Activated naive CD8-positive, alpha-beta T cell treated with anti-CD3 and anti-CD28 coated beads, Interleukin-2, amount 10 ng/mL, durations not matched to agents 7 days and 5 days (primary cell): ENCODE data around the gene CDH18. TPM values are rescaled to one million over a fixed set of nuclear protein-coding genes. Genes with fewer than 3 reads are reported as not detected.
"Not testable (repeated sequence)": the region's sequence is repeated elsewhere in the genome, so short reads cannot be mapped to it uniquely, and the experiment has no call there.

Experiments
- ATAC-seq: fragments of 150-1000 bp; cut with Tn5 transposase; one replicate; pipeline ENCODE4 v1.10.0; 2021; ENCODE audit warnings: low read depth, moderate library complexity
- POLR2A ChIA-PET: fragments of 350-600 bp; sonication (Branson Sonifier 250); formaldehyde crosslinking; loops from one replicate; lab custom pipeline; 2021; ENCODE audit warnings: antibody characterized with exemption; lab: Charles Lee
- DNase-seq: peaks from one replicate; pipeline ENCODE4 v3.0.0; 2021
- H3K27ac Mint-ChIP-seq: one replicate; pipeline ENCODE4 v1.8.0; 2022; ENCODE audit warnings: mild to moderate bottlenecking, mixed read lengths
- H3K27me3 Mint-ChIP-seq: one replicate; pipeline ENCODE4 v1.8.0; 2022; ENCODE audit warnings: mild to moderate bottlenecking, moderate library complexity, mixed read lengths
- H3K36me3 Mint-ChIP-seq: one replicate; pipeline ENCODE4 v1.8.0; 2021; ENCODE audit warnings: mild to moderate bottlenecking, mixed read lengths
- H3K4me1 Mint-ChIP-seq: one replicate; pipeline ENCODE4 v1.8.0; 2021; ENCODE audit warnings: mixed read lengths
- H3K4me3 Mint-ChIP-seq: one replicate; pipeline ENCODE4 v1.8.0; 2022; ENCODE audit warnings: mild to moderate bottlenecking, moderate library complexity, mixed read lengths
- H3K9me3 Mint-ChIP-seq: one replicate; pipeline ENCODE4 v1.8.0; 2021; ENCODE audit warnings: mixed read lengths
- total RNA-seq, 2 experiments: library from RNA; stranded (reverse); gene quantifications; one replicate each; pipeline ENCODE4 v1.2.3, GENCODE V29; 2021

Gene CDH18
- total RNA-seq, 2 experiments from 2014 or later: not detected

GRCh38 chr5:19865336-19866089 lies 122.5 kb downstream of the CDH18 start:
- no peaks in the 10 kb centered on the region for H3K27me3 Mint-ChIP-seq
- POLR2A ChIA-PET: no interaction called here
- no peak for DNase-seq
- H3K4me1 Mint-ChIP-seq: no peaks in the 10 kb centered on the region
- peaks cover 7% of the 10 kb centered on the region for H3K9me3 Mint-ChIP-seq
- H3K4me3 Mint-ChIP-seq: no peak overlapping the region
- no peak overlapping the region for H3K27ac Mint-ChIP-seq
- H3K36me3 Mint-ChIP-seq: no peaks in the 10 kb centered on the region
- ATAC-seq: no peak

GRCh38 chr5:19862711-19863110 lies 125.3 kb downstream of the CDH18 start:
- ATAC-seq (no peak), DNase-seq (no peak)
- Mint-ChIP-seq H3K27me3 (no peaks in the 10 kb centered on the region), H3K4me1 (no peaks in the 10 kb centered on the region), H3K9me3 (peaks cover 4% of the 10 kb centered on the region), H3K27ac (no peak overlapping the region), H3K4me3 (no peak overlapping the region), H3K36me3 (no peaks in the 10 kb centered on the region)
- POLR2A ChIA-PET: no interaction called here

- H3K27me3 Mint-ChIP-seq: no peaks in the 10 kb centered on the region
- no peak overlapping the region for H3K4me3 Mint-ChIP-seq
- no peak overlapping the region for H3K27ac Mint-ChIP-seq
- no peaks in the 10 kb centered on the region for H3K36me3 Mint-ChIP-seq
- ATAC-seq (no peak), DNase-seq (no peak)
- H3K4me1 Mint-ChIP-seq: no peaks in the 10 kb centered on the region
- peaks cover 4% of the 10 kb centered on the region for H3K9me3 Mint-ChIP-seq
- POLR2A ChIA-PET: no interaction called here
These were observed 129.0 kb downstream of the CDH18 start for GRCh38 chr5:19859020-19859419.

- Mint-ChIP-seq H3K36me3 (no peaks in the 10 kb centered on the region), H3K27ac (no peak overlapping the region), H3K4me3 (no peak overlapping the region), H3K4me1 (no peaks in the 10 kb centered on the region), H3K27me3 (no peaks in the 10 kb centered on the region), H3K9me3 (peaks cover 5% of the 10 kb centered on the region)
- POLR2A ChIA-PET: no interaction called here
- DNase-seq: no peak
- ATAC-seq: no peak
These were observed 132.1 kb downstream of the CDH18 start for GRCh38 chr5:19855931-19856330.

- no peak overlapping the region for H3K27ac Mint-ChIP-seq
- no peaks in the 10 kb centered on the region for H3K36me3 Mint-ChIP-seq
- H3K27me3 Mint-ChIP-seq: no peaks in the 10 kb centered on the region
- peaks cover 5% of the 10 kb centered on the region for H3K9me3 Mint-ChIP-seq
- POLR2A ChIA-PET: no interaction called here
- no peaks in the 10 kb centered on the region for H3K4me1 Mint-ChIP-seq
- DNase-seq (no peak), ATAC-seq (no peak)
- no peak overlapping the region for H3K4me3 Mint-ChIP-seq
These were observed 132.5 kb downstream of the CDH18 start for GRCh38 chr5:19855453-19855852.

GRCh38 chr5:19855031-19855430 lies 133.0 kb downstream of the CDH18 start:
- POLR2A ChIA-PET: no interaction called here
- peaks cover 5% of the 10 kb centered on the region for H3K9me3 Mint-ChIP-seq
- H3K4me1 Mint-ChIP-seq: no peaks in the 10 kb centered on the region
- H3K4me3 Mint-ChIP-seq: no peak overlapping the region
- no peak overlapping the region for H3K27ac Mint-ChIP-seq
- no peaks in the 10 kb centered on the region for H3K27me3 Mint-ChIP-seq
- DNase-seq: no peak
- no peak for ATAC-seq
- no peaks in the 10 kb centered on the region for H3K36me3 Mint-ChIP-seq

GRCh38 chr5:19853616-19854240 lies 134.3 kb downstream of the CDH18 start:
- POLR2A ChIA-PET: no interaction called here

GRCh38 chr5:19837536-19838174 lies 150.3 kb downstream of the CDH18 start:
- ATAC-seq: no peak
- POLR2A ChIA-PET: no interaction called here
- no peaks in the 10 kb centered on the region for H3K4me1 Mint-ChIP-seq

More at GRCh38 chr5:19853616-19854240, 134.3 kb downstream of the CDH18 start:
- Mint-ChIP-seq H3K27me3 (no peaks in the 10 kb centered on the region), H3K27ac (no peak overlapping the region), H3K36me3 (no peaks in the 10 kb centered on the region), H3K4me1 (no peaks in the 10 kb centered on the region), H3K9me3 (peaks cover 5% of the 10 kb centered on the region), H3K4me3 (no peak overlapping the region)
- DNase-seq: no peak
- ATAC-seq: no peak

GRCh38 chr5:19835442-19835841 lies 152.6 kb downstream of the CDH18 start:
- ATAC-seq: no peak
- H3K4me1 Mint-ChIP-seq: no peaks in the 10 kb centered on the region
- POLR2A ChIA-PET: no interaction called here

More at GRCh38 chr5:19837536-19838174, 150.3 kb downstream of the CDH18 start:
- Mint-ChIP-seq H3K27ac (no peak overlapping the region), H3K9me3 (peaks cover 20% of the 10 kb centered on the region), H3K27me3 (no peaks in the 10 kb centered on the region), H3K36me3 (no peaks in the 10 kb centered on the region), H3K4me3 (no peak overlapping the region)
- no peak for DNase-seq

GRCh38 chr5:19812720-19813119 lies 175.3 kb downstream of the CDH18 start:
- ATAC-seq, H3K36me3 Mint-ChIP-seq, H3K9me3 Mint-ChIP-seq, POLR2A ChIA-PET, H3K4me3 Mint-ChIP-seq, H3K27ac Mint-ChIP-seq, H3K27me3 Mint-ChIP-seq, H3K4me1 Mint-ChIP-seq, DNase-seq: not testable (repeated sequence)

More at GRCh38 chr5:19835442-19835841, 152.6 kb downstream of the CDH18 start:
- Mint-ChIP-seq H3K36me3 (no peaks in the 10 kb centered on the region), H3K4me3 (no peak overlapping the region), H3K27ac (no peak overlapping the region), H3K27me3 (no peaks in the 10 kb centered on the region), H3K9me3 (peaks cover 22% of the 10 kb centered on the region)
- DNase-seq: no peak

- DNase-seq (no peak), ATAC-seq (no peak)
- Mint-ChIP-seq H3K4me1 (no peaks in the 10 kb centered on the region), H3K36me3 (no peaks in the 10 kb centered on the region), H3K27me3 (no peaks in the 10 kb centered on the region), H3K27ac (no peak overlapping the region), H3K4me3 (no peak overlapping the region), H3K9me3 (peaks cover 3% of the 10 kb centered on the region)
- POLR2A ChIA-PET: no interaction called here
These were observed 181.2 kb downstream of the CDH18 start for GRCh38 chr5:19806756-19807155.

- no peaks in the 10 kb centered on the region for H3K4me1 Mint-ChIP-seq
- H3K27me3 Mint-ChIP-seq: no peaks in the 10 kb centered on the region
- H3K27ac Mint-ChIP-seq: no peak overlapping the region
- no peak for ATAC-seq
- H3K36me3 Mint-ChIP-seq: no peaks in the 10 kb centered on the region
- H3K4me3 Mint-ChIP-seq: no peak overlapping the region
- no peak for DNase-seq
- peaks cover 4% of the 10 kb centered on the region for H3K9me3 Mint-ChIP-seq
- POLR2A ChIA-PET: no interaction called here
These were observed 185.3 kb downstream of the CDH18 start for GRCh38 chr5:19802686-19803085.

- ATAC-seq (no peak), DNase-seq (no peak)
- H3K9me3 Mint-ChIP-seq: peaks cover 2% of the 10 kb centered on the region
- POLR2A ChIA-PET: no interaction called here
- no peaks in the 10 kb centered on the region for H3K36me3 Mint-ChIP-seq
- H3K27ac Mint-ChIP-seq: no peak overlapping the region
- H3K4me1 Mint-ChIP-seq: no peaks in the 10 kb centered on the region
- no peaks in the 10 kb centered on the region for H3K27me3 Mint-ChIP-seq
- H3K4me3 Mint-ChIP-seq: no peak overlapping the region
These were observed 192.8 kb downstream of the CDH18 start for GRCh38 chr5:19795218-19795617.
